IPS-18c (cell line): ENCODE results near the gene SSR1.
"Not testable (repeated sequence)": the region's sequence is repeated elsewhere in the genome, so short reads cannot be mapped to it uniquely, and the experiment has no call there.

ENCODE experiments used
- H3K4me3 ChIP-seq: 2 replicates; pipeline ENCODE4 v1.7.0; 2013; ENCODE audit warnings: low read depth, mild to moderate bottlenecking, low read length, moderate library complexity; ENCODE audit not compliant: insufficient read depth
- H3K9me3 ChIP-seq: one replicate; pipeline ENCODE4 v1.6.1; 2013; ENCODE audit warnings: mild to moderate bottlenecking, low read length, moderate library complexity; ENCODE audit not compliant: control insufficient read depth, insufficient read depth

SSR1 gene

DNA sequence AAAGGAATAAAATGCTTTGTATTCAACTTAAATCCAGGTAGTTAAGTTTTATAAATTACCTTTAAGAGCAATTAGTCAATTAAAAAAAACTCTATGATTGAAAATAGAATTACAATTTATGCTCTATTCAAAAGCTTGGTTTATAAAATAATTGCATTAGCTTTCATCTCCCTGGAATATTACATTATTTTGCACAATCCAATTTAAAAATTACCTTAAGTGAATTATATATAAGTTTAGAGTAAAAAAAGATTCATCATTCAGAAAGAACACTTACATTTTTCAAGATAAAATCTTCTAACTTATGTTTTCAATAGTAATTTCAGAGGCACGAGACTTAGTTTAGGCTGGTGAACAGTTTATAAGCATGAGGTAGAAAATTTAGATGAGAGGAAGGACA is 14.9 kb downstream of the SSR1 start:
- no peaks in the 10 kb centered on the region for H3K9me3 ChIP-seq
- no peak overlapping the region for H3K4me3 ChIP-seq

DNA sequence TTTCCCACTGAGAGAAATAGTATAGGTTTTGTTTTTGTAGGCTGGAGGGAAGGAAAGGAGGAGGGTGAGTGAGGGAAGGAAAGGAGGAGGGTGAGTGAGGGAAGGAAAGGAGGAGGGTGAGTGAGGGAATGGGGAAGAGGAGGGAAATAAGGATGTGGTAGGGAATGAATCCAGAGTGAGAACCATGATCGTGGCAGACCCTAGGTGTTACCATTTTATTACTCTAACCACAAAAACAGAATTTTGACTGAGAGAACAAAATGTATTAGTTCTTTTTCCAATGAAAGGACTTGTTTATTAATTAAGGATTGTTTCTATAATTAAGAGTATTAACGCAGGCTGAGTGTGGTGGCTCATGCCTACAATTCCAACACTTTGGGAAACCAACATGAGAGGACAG is 16.4 kb downstream of the SSR1 start:
- Histone ChIP-seq H3K9me3 (no peaks in the 10 kb centered on the region), H3K4me3 (no peak overlapping the region)

DNA sequence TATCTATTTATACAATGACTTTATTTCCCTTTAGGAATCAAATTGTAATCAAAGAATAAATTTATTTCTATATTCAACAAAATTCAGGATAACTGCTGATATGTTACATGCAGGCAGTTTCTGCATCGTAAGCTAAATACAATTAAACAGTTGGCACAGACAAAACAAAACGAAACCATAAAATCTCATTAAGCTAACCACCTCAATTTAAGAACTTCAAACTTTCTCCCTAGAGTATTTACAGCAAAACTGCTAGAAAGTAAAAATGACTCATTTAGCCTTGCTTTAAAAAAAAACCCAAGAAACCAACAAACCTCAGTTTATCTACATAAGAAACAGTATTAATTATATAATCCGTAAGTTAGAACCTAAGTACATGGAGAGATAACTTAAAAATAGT is 17.1 kb downstream of the SSR1 start:
- Histone ChIP-seq H3K9me3 (no peaks in the 10 kb centered on the region), H3K4me3 (no peak overlapping the region)

DNA sequence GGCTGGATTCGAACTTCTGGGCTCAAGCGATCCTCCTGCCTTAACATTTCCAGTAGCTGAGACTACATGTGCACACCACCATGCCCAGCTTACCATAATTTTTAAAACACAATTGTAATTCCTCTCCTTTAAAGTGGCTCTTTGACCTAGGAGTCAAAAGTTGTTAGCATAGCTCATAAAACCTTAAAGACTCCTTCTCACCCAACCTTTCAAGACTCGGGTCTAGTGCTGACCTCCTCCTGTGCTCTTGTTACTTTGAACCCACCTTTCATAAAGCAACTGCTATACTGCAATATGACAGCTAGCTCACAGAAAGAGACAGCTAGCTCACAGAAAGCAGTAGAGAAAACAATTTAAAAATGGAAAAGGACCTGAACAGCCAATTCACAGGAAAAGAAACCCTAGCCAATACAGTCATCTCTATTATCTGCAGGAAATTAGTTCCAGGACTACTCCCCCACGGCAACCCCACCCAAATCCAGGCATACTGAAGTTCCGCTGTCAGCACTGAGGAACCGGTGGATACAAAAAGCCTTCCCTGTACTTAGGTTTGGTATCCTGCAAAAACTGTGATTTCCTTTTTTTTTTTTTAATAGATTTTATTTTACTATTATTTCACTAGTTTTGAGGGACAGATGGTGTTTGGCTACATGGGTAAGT is 20.3 kb downstream of the SSR1 start:
- H3K9me3 ChIP-seq = no peaks in the 10 kb centered on the region
- no peak overlapping the region for H3K4me3 ChIP-seq

DNA sequence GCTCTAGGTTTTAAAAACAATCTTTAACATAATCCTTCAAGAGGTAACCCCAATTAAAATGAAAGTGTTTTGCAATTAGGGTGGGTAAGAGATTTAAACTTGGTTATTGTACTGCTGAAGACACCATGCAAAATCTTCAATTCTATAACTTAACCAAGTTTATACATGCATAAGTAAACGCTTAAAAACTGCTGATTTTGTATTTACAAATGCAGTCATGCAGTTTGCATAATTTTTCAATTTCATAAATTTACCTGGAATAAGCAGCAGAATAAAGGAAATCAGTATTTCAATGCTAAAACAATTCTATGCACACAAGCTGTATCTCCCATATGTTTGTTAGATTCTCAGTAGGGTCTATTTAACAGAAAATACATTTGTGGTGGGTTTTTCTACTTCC is 22.9 kb downstream of the SSR1 start:
- no peak overlapping the region for H3K4me3 ChIP-seq
- no peaks in the 10 kb centered on the region for H3K9me3 ChIP-seq

DNA sequence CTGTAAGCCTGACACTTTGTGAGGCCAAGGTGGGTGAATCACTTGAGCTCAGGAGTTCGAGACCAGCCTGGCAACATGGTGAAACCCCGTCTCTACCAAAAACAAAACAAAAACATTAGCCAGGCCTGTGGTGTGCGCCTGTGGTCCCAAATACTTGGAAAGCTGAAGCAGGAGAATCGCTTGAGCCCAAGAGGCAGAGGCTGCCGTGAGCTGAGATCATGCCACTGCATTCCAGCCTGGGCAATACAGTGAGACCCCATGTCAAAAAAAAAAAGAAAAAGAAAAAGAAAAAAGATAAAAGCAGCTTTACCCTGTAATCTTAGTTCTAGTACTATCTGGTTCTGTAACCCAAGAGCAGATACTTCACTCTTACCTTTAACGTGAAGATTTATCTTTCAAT is 27.6 kb downstream of the SSR1 start:
- no peaks in the 10 kb centered on the region for H3K9me3 ChIP-seq
- H3K4me3 ChIP-seq = no peak overlapping the region

DNA sequence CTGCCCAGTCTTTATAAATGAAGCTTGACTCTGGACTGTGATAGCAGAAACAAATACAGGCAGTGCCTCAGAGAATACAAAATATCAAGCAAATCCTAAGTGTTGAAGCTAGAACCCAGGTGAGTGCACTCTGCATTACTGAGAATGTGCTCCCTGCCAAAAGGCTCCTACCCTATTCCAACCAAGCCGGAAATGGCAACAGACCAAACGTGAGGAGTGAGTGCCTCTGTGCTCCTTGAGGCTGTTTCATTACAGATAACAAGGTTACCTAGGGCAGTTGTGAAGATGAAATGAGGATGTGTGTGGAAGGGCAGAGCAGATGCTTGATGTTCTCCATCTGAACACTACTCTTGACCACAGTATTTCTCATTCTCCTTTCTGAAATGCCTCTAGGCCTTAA is 29.3 kb downstream of the SSR1 start:
- Histone ChIP-seq H3K9me3 (no peaks in the 10 kb centered on the region), H3K4me3 (no peak overlapping the region)

DNA sequence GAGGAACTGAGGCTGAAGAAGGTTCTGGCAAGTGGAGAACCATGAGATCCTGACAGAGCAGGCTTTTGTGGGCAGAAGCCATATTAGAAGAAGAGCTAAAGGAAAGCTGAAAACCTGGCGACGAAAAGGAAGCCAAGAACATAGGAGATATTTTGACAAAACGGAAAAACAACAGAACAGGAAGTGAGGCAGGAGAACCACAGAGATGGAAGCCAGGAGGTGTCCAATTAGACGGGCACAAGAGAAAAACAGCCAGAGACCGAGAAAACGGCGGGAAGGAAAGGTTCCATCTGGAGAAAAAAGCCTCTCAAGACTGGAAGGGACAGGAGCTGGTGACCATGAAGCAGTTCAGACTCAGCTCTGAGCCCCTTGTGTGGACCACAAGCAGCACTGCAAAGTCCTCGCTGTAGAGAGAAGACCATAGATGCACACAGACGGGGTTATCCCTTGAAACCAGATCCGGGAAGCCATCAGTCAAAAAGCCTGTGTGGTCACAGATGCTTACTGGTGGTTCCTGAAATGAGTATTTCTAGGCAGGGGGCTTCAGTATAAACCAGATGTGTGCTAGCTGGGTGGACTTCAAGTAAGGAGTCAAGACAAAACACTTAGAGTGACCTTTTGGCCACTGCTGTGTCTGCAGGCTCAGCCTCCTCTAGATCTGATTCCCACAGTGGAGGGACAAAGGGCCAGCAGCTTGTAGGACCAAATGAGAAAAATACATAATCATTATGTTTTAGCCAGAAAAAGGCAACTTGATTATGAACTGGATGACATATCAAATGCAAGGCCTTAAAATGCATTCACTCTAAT is 30.7 kb downstream of the SSR1 start:
- H3K4me3 ChIP-seq = no peak overlapping the region

DNA sequence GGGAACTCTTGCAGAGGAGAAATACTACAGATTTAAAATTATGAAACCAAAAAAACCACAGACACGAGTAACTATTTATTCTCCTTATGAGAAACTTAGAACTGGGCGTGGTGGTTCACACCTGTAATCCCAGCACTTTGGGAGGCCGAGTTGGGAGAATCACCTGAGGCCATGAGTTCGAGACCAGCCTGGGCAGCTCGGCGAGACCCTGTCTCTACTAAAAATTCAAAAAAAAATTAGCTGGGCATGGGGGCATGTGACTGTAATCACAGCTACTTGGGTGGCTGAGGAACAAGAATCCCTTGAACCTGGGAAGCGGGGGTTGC is 36.8 kb downstream of the SSR1 start:
- no peaks in the 10 kb centered on the region for H3K9me3 ChIP-seq
- H3K4me3 ChIP-seq = no peak overlapping the region

More for the DNA sequence above, 30.7 kb downstream of the SSR1 start:
- no peaks in the 10 kb centered on the region for H3K9me3 ChIP-seq

DNA sequence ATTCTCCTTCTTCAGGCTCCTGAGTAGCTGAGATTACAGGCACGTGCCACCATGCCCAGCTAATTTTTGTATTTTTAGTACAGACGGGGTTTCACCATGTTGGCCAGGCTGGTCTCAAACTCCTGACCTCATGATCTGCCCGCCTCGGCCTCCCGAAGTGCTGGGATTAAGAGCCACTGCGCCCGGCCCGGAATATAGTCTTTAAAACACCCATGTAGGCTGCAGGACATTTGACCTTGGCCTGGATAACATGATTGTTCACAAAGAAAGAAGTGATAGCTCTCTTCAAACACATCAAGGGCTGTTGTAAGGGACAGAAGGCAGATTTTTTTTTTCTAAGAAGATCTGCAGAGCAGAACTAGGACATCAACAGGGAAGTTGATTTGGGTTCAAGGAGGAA is 38.5 kb downstream of the SSR1 start:
- H3K9me3 ChIP-seq = not testable (repeated sequence)

DNA sequence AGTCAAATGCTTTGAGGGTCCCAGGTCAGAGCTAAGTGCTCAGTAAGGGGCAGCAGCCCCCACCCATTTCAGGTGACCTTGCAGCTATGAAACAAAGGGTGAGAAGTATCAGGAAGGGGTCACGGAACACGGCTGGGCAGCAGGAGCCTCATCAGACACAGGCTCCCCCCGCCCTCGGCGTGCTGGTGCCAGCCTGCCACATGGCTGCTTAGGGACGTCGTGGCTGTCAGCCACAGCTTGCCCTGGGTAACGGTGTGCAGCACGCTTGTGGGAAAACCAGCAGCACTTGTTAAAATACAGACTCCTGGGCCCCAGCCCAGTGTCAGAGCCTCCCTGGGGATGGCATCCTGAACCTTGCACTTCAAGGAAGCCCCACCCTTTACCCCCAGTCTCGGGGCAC is 39.3 kb downstream of the SSR1 start:
- H3K4me3 ChIP-seq = no peak overlapping the region
- H3K9me3 ChIP-seq = peaks cover 2% of the 10 kb centered on the region

More for the DNA sequence above, 38.5 kb downstream of the SSR1 start:
- not testable (repeated sequence) for H3K4me3 ChIP-seq

DNA sequence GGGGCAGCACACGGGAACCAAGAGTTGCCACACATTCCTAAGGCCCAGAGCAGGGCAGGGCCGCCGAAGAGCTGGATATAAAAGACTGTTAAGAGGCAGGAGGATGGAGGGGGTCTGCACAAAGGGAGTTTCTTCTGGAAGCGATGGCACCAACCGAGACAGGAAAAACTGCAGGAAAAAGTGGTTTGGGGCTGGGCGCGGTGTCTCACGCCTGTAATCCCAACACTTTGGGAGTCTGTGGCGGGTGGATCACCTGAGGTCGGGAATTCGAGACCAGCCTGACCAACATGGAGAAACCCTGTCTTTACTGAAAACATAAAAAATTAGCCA is 41.8 kb downstream of the SSR1 start:
- peaks cover 2% of the 10 kb centered on the region for H3K9me3 ChIP-seq
- H3K4me3 ChIP-seq = no peak overlapping the region

DNA sequence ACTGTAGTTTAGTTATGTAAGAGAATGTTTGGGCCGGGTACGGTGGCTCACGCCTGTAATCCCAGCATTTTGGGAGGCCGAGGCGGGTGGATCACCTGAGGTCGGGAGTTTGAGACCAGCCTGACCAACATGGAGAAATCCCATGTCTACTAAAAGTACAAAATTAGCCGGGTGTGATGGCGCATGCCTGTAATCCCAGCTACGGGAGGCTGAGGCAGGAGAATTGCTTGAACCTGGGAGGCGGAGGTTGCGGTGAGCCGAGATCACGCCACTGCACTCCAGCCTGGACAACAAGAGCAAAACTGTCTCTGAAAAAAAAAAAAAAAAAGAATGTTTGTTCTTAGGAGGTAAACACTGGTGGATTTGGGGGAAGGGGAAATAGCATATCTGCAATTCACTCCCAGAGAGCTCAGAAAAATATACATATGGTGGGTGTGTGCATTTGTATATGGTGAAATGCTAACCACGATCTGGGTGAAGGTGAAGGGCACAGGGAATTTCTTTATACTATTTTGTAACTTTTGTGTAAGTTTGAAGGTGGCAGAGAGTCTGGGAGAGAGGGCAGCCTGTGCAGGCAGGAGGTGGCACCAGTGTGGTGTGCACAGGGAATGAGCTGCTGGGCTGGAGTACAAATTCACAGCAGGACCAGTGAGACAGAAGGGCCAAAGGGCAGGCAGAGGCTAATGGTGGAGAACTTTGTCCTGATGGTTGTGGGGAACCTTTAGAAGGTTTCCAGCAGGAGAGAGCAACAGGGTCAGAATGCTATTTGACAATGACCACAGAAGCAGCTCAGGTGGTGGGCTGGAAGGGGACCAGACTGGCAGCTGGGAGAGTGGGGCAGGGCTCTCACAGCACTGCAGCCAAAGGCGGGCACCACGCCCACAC is 42.4 kb downstream of the SSR1 start:
- Histone ChIP-seq H3K9me3 (peaks cover 2% of the 10 kb centered on the region), H3K4me3 (no peak overlapping the region)

DNA sequence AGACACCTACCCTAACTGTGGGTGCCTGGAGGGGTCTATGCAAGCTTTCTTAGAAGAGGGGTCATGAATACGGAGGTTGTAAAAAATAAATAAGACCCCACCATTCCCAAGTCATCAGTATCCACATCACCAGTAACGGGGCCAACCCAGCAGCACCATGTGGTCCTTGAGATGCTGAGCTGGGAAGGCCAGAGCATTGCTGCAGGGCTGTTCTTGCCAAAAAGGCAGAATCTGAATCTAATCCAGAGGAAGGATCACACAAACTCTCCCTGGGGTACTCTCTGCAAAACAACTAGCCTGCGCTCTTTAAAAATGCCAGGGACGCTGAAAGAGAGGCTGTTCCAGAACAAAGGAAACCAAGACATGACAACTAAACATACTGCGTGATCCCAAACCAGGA is 43.2 kb downstream of the SSR1 start:
- Histone ChIP-seq H3K9me3 (peaks cover 2% of the 10 kb centered on the region), H3K4me3 (no peak overlapping the region)

DNA sequence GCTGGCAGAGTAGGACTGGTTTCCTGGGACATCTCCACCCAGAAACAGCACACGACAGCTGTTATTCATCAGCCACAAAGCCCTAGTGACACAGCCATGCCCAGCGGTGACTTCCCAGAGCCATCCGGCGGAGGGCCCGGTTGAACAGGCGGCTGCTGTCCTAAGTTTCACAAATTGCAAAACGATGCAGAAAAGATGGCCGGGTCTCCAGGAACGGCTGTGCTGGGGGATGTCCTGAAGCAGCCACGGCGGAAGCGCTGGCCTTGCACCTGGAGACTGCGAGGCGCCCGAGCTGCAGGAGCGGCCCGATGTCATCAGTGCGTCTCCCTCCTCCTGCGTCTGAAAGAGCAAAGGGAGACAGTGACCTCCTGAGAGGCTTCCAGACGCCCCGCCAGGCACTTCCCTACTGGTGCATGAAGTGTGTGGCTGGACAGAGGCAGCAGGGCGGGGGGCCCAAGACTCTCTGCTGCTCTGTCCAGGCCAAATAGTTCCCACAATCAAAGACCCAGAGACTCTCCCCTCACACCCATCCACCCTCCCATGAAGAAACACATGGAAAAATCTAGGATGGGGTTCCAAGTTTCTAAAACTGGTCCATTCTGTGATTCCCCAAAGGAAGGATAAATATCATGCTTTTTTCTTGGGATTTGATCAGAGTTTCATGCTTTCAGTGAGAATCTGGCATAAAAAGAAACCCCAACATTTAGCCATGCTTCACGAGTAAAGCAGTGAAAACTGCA is 44.0 kb downstream of the SSR1 start:
- Histone ChIP-seq H3K9me3 (peaks cover 2% of the 10 kb centered on the region), H3K4me3 (no peak overlapping the region)

DNA sequence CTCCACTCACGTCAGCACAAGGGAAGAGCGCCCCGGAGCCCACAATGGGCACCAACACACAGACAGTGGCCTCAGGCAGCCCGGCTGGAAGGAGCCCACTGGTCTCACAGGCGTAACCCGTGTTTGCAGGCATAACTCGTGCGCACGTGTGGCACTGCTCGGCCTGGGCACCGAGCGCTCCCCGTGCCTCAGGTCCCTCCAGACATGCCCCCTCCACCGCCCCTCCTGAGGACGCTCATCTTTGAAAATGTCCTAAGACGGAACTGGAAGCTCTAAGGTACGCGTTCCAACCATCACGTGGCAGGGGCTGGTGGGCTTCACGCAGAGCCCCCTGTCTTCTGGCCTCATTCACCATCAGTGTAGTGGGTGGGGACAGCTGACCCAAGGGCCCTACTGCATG is 44.6 kb downstream of the SSR1 start:
- H3K4me3 ChIP-seq = no peak overlapping the region
- H3K9me3 ChIP-seq = peaks cover 2% of the 10 kb centered on the region

DNA sequence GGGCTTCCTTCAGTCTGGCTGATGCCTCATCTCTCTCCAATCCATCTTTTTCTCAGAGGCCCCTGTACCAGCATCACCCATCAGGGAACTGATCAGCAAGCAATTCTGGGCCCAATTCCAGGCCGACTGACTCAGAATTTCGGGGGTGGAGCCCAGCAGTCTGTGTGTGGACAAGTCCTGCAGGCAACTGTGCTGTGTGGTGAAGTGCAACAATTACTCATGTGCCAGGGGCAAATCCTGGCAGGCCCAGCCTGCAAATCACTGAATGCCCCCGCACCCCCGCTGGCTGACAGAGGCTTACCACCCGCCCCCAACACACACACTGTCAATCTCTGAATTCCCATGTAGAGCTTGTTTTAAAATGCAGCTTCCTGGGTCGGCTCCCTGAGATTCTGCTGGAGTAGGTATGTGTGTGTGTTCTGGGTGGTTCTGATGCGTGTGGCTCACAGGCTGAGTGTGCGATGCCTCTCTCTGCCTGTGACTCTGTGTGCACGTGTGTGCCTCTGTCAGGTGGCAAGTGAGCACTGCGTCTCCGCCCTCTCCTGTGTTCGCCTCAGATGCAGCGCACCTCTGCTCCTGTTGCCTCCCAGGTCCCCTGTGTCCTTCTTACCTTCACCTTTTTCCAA is 45.4 kb downstream of the SSR1 start:
- no peak overlapping the region for H3K4me3 ChIP-seq
- peaks cover 2% of the 10 kb centered on the region for H3K9me3 ChIP-seq
